GM12878 (cell line): ENCODE measurements around the gene BLOC1S4. TPM values are rescaled to one million over a fixed set of nuclear protein-coding genes. Genes with fewer than 3 reads are reported as not detected.

Experiments
- CEBPB ChIP-seq, 2 experiments: fragments of 150-350 bp in 1 of 2; IDR thresholded peaks; 2 replicates each; pipeline ENCODE4 v1.6.1; 2012 to 2014; ENCODE audit warnings: low read depth in 2 of 2, low read length in 2 of 2, borderline replicate concordance in 1 of 2, inconsistent platforms in 1 of 2
- CHD1 ChIP-seq: IDR thresholded peaks from 2 replicates; pipeline ENCODE4 v1.6.1; 2012; ENCODE audit warnings: low read depth, low read length, improper control_type of control experiment
- DPF2 ChIP-seq: fragments of 450-650 bp; IDR thresholded peaks from 2 replicates; pipeline ENCODE4 v1.6.1; 2017; ENCODE audit warnings: mild to moderate bottlenecking
- E4F1 ChIP-seq: fragments of 450-650 bp; IDR thresholded peaks from 2 replicates; pipeline ENCODE4 v1.6.1; 2018; ENCODE audit warnings: borderline replicate concordance, mild to moderate bottlenecking; ENCODE audit not compliant: partially characterized antibody
- ESRRA ChIP-seq: IDR thresholded peaks from 2 replicates; pipeline ENCODE4 v1.6.1; 2012; ENCODE audit warnings: mild to moderate bottlenecking, low read length, improper control_type of control experiment
- ETV6 ChIP-seq, 2 experiments: fragments of 450-650 bp in 1 of 2; IDR thresholded peaks in 1 of 2; conservative IDR thresholded peaks in 1 of 2; 2 replicates each; pipeline ENCODE4 v1.6.1; 2014; ENCODE audit warnings: antibody characterized with exemption in 1 of 2, borderline replicate concordance in 1 of 2, low read depth in 1 of 2, mild to moderate bottlenecking in 1 of 2, moderate library complexity in 1 of 2
- MTA2 ChIP-seq: fragments of 450-650 bp; IDR thresholded peaks from 2 replicates; pipeline ENCODE4 v1.6.1; 2016; ENCODE audit warnings: low read depth, mild to moderate bottlenecking, moderate library complexity
- RBBP5 ChIP-seq: fragments of 200-600 bp; sonication (generic); conservative IDR thresholded peaks from 2 replicates; pipeline ENCODE4 v1.6.1; 2016
- RCOR1 ChIP-seq: conservative IDR thresholded peaks from 2 replicates; pipeline ENCODE4 v1.6.1; 2012; ENCODE audit warnings: low read depth, low read length, improper control_type of control experiment
- SIX5 ChIP-seq: IDR thresholded peaks from 2 replicates; pipeline ENCODE4 v1.6.1; 2011; ENCODE audit warnings: mild to moderate bottlenecking, low read depth, low read length, moderate library complexity; ENCODE audit not compliant: severe bottlenecking
- SPI1 ChIP-seq: IDR thresholded peaks from 2 replicates; pipeline ENCODE4 v1.6.1; 2011; ENCODE audit warnings: low read depth, mild to moderate bottlenecking, low read length, moderate library complexity, borderline replicate concordance; ENCODE audit not compliant: insufficient read depth
- TARDBP ChIP-seq: IDR thresholded peaks from 2 replicates; pipeline ENCODE4 v1.6.1; 2016; ENCODE audit warnings: borderline replicate concordance
- ZBTB11 ChIP-seq: fragments of 450-650 bp; formaldehyde crosslinking; IDR thresholded peaks from 2 replicates; pipeline ENCODE4 v1.5.0; 2022; ENCODE audit warnings: mild to moderate bottlenecking, missing genetic modification characterization
- polyA plus RNA-seq, 11 experiments: library from polyadenylated mRNA; depleted of rRNA in 4 of 11; unstranded in 6 of 11; stranded (reverse) in 5 of 11; fragments of >200 nt; fragmentation: Nextera tagmentation in 4 of 11; fragmentation: Illumina TruSeq in 1 of 11; extraction: Ambion mirVana in 4 of 11; extraction: Trizol in 1 of 11; gene quantifications; 1 replicate in 1 of 11; 2 replicates in 10 of 11; pipeline versions ENCODE4 v1.2.1 to v1.2.3, GENCODE V29; 2011 to 2016; ENCODE audit warnings: inconsistent platforms in 2 of 11, missing spikeins in 2 of 11, low read depth in 1 of 11
- total RNA-seq, 4 experiments: library from RNA; depleted of rRNA in 3 of 4; stranded (reverse); fragments of >200 nt in 3 of 4; fragmentation: Illumina TruSeq in 1 of 4; extraction: Trizol in 1 of 4; gene quantifications; 2 replicates each; pipeline versions ENCODE4 v1.2.1 to v1.2.3, GENCODE V29; 2013 to 2021
- TF ChIP-seq, protein P1 (sequence below): fragments of 450-650 bp; IDR thresholded peaks from 2 replicates; pipeline ENCODE4 v1.6.1; 2017; ENCODE audit warnings: mild to moderate bottlenecking
- TF ChIP-seq, protein P2 (sequence below), 3 experiments: IDR thresholded peaks in 2 of 3; conservative IDR thresholded peaks in 1 of 3; 2 replicates each; pipeline ENCODE4 v1.5.1; 2011; ENCODE audit warnings: low read depth in 3 of 3, low read length in 3 of 3, mild to moderate bottlenecking in 3 of 3, control low read depth in 2 of 3, moderate library complexity in 2 of 3, inconsistent platforms in 1 of 3, mixed read lengths in 1 of 3; ENCODE audit not compliant: control insufficient read depth in 2 of 3, insufficient read depth in 1 of 3; ENCODE audit errors: extremely low read depth in 1 of 3

Gene BLOC1S4
- total and polyA plus RNA-seq, 10 of the 15 experiments (the other 5 are each of a cell fraction or from before 2014, with no cell fraction given), result 2.7 to 23.8 (median 9.5) TPM

DNA sequence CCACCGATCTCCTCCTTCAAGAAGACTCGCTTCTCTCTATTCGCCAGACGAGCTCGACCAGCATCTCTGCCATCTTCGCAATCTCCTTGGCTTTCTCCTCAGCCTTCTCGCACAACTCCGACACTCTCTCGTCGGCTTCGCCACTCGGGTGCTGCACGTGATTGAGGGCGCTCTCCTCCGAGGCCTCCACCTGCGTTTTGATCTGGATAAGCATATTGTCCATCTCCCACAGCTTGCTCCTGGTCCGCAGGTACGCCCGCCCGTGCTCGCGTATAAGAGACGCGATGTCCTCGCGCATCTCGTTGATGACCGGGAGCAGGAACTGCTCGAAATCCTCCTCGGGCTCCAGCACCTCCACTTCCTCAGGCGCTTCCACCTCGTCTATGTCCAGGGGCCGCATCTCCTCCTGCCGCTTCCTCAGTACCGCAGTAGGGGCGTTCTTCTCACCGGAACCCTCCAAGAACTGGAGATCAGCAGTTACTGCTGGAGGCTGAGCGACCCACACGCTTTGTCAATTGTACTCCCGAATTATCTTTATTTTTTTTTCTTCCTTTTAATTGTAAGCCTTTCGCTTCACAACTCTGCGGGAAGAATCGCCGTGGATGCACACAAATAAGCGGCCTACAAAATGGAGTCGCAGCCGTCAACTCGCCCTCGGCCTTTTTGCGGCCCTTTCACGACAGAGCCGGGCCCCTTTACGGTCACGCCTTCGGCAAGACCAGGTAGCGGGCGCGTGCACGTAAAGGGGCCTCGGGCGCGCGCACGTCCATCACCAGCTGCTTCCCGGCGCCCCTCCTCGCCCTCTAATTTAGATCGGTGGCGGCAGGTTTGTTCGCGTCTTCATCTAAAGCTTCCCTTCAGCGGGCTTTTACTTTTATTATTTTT lies 6.5 kb upstream of the BLOC1S4 start, which contains the start of gene MRFAP1L1 (continued):
- peak; percentile 100 for TF ChIP-seq E4F1
- no peak for TF ChIP-seq RBBP5
- peak in 1 of 2 experiments; percentile 67; a peak in 2 of 4 replicates for TF ChIP-seq ETV6 (conservative IDR thresholded peaks at IDR 0.05 in 1 of 2, IDR thresholded peaks at IDR 0.05 in 1 of 2; ENCODE audit: borderline replicate concordance in 1 of 2, low read depth in 1 of 2)
- 0 out of 2 replicates have a peak, but pooled peaks have one; percentile 25 for TF ChIP-seq MTA2
- no peak for TF ChIP-seq RCOR1
- no peak for TF ChIP-seq ZBTB11 (CRISPR knock-in tag)
- TF ChIP-seq ESRRA, result no peak
- TF ChIP-seq SIX5, result peak; percentile 44
- TF ChIP-seq, protein P1, sequence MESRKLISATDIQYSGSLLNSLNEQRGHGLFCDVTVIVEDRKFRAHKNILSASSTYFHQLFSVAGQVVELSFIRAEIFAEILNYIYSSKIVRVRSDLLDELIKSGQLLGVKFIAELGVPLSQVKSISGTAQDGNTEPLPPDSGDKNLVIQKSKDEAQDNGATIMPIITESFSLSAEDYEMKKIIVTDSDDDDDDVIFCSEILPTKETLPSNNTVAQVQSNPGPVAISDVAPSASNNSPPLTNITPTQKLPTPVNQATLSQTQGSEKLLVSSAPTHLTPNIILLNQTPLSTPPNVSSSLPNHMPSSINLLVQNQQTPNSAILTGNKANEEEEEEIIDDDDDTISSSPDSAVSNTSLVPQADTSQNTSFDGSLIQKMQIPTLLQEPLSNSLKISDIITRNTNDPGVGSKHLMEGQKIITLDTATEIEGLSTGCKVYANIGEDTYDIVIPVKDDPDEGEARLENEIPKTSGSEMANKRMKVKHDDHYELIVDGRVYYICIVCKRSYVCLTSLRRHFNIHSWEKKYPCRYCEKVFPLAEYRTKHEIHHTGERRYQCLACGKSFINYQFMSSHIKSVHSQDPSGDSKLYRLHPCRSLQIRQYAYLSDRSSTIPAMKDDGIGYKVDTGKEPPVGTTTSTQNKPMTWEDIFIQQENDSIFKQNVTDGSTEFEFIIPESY, result no peak
- no peak for TF ChIP-seq CHD1
- TF ChIP-seq SPI1, result peak; percentile 49; the same call in 1 of the 2 replicates
- TF ChIP-seq TARDBP, result no peak
- TF ChIP-seq, protein P2, sequence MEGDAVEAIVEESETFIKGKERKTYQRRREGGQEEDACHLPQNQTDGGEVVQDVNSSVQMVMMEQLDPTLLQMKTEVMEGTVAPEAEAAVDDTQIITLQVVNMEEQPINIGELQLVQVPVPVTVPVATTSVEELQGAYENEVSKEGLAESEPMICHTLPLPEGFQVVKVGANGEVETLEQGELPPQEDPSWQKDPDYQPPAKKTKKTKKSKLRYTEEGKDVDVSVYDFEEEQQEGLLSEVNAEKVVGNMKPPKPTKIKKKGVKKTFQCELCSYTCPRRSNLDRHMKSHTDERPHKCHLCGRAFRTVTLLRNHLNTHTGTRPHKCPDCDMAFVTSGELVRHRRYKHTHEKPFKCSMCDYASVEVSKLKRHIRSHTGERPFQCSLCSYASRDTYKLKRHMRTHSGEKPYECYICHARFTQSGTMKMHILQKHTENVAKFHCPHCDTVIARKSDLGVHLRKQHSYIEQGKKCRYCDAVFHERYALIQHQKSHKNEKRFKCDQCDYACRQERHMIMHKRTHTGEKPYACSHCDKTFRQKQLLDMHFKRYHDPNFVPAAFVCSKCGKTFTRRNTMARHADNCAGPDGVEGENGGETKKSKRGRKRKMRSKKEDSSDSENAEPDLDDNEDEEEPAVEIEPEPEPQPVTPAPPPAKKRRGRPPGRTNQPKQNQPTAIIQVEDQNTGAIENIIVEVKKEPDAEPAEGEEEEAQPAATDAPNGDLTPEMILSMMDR (IDR thresholded peaks at IDR 0.05 in 2 of 3, conservative IDR thresholded peaks at IDR 0.05 in 1 of 3; ENCODE audit: control insufficient read depth in 2 of 3, extremely low read depth in 1 of 3, insufficient read depth in 1 of 3, low read depth in 3 of 3, low read length in 3 of 3), result peak in 2 of 3 experiments; percentile 7 to 10; a peak in 1 of 6 replicates
- no peak for TF ChIP-seq CEBPB (IDR thresholded peaks at IDR 0.05; ENCODE audit: borderline replicate concordance in 1 of 2, low read depth in 2 of 2, low read length in 2 of 2)
- peak; percentile 30; the same call in 1 of the 2 replicates for TF ChIP-seq DPF2
